ENCODE data around the gene PRKAR1B.

DNA sequence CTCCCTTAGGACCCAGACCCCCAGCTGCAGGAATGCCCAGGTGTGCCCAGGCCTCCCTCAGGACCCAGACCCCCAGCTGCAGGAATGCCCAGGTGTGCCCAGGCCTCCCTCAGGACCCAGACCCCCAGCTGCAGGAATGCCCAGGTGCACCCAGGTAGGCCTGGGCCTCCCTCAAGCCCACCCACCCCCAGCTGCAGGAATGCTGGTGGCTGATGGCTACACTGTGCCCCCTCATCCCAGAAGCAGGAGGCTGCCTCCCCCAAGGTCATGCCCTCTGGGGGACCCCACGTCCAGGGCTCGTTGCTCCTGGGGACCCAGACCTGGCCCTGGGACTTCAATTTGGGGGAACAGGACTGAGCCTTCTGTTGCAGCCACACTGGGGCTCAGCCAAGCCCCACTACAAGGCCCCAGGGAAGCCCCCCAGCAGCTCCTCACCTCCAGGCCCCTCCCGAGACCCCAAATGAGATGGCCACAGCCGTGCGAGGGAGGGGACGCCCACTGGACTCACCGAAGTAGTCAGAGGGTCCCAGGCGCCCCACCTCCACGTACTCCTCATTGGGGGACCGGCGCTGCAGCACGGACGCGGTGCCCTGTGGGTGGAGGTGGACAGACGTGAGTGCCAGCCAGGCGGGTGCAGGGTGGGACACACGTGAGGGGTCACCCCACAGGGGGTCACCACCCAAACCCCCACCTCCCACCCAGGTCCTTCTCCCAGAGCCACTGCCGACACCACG, 176.0 kb downstream of the PRKAR1B start:
- TF ChIP-seq CTCF (IDR thresholded peaks at IDR 0.05; ENCODE audit: insufficient read depth, low read depth, low read length): no peak
- no peak for TF ChIP-seq EZH2 (IDR thresholded peaks at IDR 0.05; ENCODE audit: insufficient read depth, low read length)

All from astrocyte (in vitro differentiated cells and primary cell).